Measurements from ENCODE around the gene MCF2.

The MCF2 gene

GRCh38 chrX:139708067-139708466 is at the start of gene MCF2:
Gene MCF2, minus strand, starts transcription at chrX:139708167. Its CDS starts 56,423 bp downstream, at chrX:139651744.
- DNase-seq (ENCODE audit: low read depth), result no peak
- no peak within 1 kb of the TSS for H3K4me3 ChIP-seq (ENCODE audit: low read depth, low read length)
- TF ChIP-seq CTCF (conservative IDR thresholded peaks at IDR 0.05; ENCODE audit: low read depth, low read length), result no peak

DNA sequence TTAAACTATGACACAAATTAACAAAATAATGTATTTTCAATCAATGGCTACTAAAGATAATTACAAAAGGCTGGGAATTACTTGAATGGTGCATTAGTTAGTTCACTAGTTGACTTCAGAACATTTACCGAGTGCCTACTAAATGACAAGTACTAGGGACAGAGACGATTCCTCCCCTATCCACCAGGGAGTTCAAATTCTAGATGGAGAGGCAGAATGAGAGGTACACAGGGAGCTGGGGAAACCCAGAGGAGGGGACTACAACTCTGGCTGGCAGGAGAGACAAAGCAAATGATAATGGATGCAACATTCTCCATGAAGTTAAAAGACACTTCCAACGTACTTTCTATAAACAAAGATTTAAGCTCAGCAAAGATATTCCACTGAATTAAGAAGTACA is 43.1 kb upstream of the MCF2 start:
- H3K4me3 ChIP-seq (ENCODE audit: low read depth, low read length), result no peak overlapping the region
- DNase-seq (ENCODE audit: low read depth), result no peak
- no peak for TF ChIP-seq CTCF (conservative IDR thresholded peaks at IDR 0.05; ENCODE audit: low read depth, low read length)

DNA sequence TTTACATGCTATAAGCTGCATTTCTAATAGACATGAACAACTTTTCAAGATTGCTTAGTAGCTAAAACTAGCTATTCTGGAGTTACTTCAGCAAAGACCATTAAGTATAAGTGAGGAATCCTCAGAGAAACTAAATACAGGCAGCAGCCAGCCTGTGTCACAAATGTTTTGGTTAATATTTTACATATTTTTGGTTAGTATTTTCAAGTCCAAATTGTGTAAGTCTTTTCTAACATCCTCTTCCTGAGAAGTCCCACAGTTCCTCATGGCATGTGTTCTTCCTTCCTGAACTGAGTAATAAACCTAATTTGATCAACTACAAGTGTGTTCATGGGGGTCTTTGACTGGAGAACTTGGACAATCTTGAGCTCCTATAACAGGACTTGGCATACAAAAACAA is 42.4 kb upstream of the MCF2 start:
- TF ChIP-seq CTCF (conservative IDR thresholded peaks at IDR 0.05; ENCODE audit: low read depth, low read length), result no peak
- no peak overlapping the region for H3K4me3 ChIP-seq (ENCODE audit: low read depth, low read length)
- DNase-seq (ENCODE audit: low read depth), result peak; percentile 2

GRCh38 chrX:139739138-139739537 is 31.2 kb upstream of the MCF2 start:
- no peak overlapping the region for H3K4me3 ChIP-seq (ENCODE audit: low read depth, low read length)
- DNase-seq (ENCODE audit: low read depth), result no peak
- no peak for TF ChIP-seq CTCF (conservative IDR thresholded peaks at IDR 0.05; ENCODE audit: low read depth, low read length)

DNA sequence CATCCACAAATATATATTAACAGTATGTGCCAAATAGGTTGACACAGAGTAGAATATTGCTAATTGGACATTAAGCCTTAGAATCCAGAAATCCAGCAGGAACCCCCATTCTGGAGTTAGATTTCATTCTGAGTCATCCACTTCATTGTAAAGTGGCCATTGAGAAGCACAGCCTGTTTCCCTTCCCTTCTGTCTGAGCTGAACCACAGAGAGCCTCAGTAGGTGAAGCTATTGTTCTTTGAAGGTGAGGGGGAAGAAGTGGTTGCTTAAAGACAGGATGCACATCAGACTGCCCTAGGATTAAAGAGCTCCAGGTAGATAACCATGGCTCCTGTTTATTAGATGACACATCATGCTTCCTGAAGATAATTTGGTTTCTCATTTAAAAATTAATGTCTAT is 30.6 kb upstream of the MCF2 start:
- peak; percentile 11 for DNase-seq (ENCODE audit: low read depth)
- H3K4me3 ChIP-seq (ENCODE audit: low read depth, low read length), result no peak overlapping the region
- no peak for TF ChIP-seq CTCF (conservative IDR thresholded peaks at IDR 0.05; ENCODE audit: low read depth, low read length)

DNA sequence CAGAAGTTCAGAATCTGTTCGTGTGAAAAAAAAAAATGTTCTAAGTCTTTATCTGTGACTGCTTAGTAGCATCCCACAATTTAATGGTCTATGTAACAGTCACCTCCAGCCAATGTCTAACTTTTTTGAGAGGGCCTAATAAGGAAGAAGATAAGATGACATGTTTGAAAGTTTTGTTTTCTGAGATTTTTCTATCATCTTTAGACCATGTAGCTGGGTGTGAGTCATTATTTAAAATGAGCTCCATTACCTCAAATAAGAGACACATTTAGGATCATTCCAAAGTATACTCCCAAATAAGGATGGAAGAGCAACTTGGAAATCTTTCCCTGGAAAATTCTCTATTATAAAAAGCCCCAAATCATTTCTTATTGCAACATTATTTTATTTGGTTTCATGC is 28.2 kb upstream of the MCF2 start:
- H3K4me3 ChIP-seq (ENCODE audit: low read depth, low read length), result no peak overlapping the region
- no peak for TF ChIP-seq CTCF (conservative IDR thresholded peaks at IDR 0.05; ENCODE audit: low read depth, low read length)
- no peak for DNase-seq (ENCODE audit: low read depth)

GRCh38 chrX:139734996-139735395 is 27.0 kb upstream of the MCF2 start:
- DNase-seq (ENCODE audit: low read depth), result no peak
- no peak for TF ChIP-seq CTCF (conservative IDR thresholded peaks at IDR 0.05; ENCODE audit: low read depth, low read length)

More at GRCh38 chrX:139734996-139735395, 27.0 kb upstream of the MCF2 start:
- H3K4me3 ChIP-seq (ENCODE audit: low read depth, low read length), result no peak overlapping the region

Data from choroid plexus epithelial cell (primary cell).